HG03060 (cell line): ENCODE results near the gene SSH3.
A peak's percentile ranks its signal among the peaks of the same experiment; 100 is the strongest.

Experiments used
- ATAC-seq: cut with Tn5 transposase; IDR thresholded peaks from one replicate; pipeline ENCODE4 v1.9.1; 2021; ENCODE audit warnings: low read depth, moderate number of reproducible peaks; ENCODE audit not compliant: unreplicated experiment

The SSH3 gene

GRCh38 chr11:67278939-67279588, 24.3 kb upstream of the SSH3 start:
- no peak for ATAC-seq

- ATAC-seq = no peak
Measured at GRCh38 chr11:67279589-67280340, 23.6 kb upstream of the SSH3 start.

- ATAC-seq = no peak
Measured at GRCh38 chr11:67280341-67280787, 23.0 kb upstream of the SSH3 start.

- no peak for ATAC-seq
Measured at GRCh38 chr11:67280788-67281551, 22.4 kb upstream of the SSH3 start.

GRCh38 chr11:67281552-67282150, 21.7 kb upstream of the SSH3 start:
- ATAC-seq = no peak

- ATAC-seq = no peak
Measured at GRCh38 chr11:67282155-67282875, 21.0 kb upstream of the SSH3 start.

GRCh38 chr11:67282876-67283371, 20.4 kb upstream of the SSH3 start:
- ATAC-seq = no peak

GRCh38 chr11:67283481-67283963, 19.8 kb upstream of the SSH3 start:
- no peak for ATAC-seq

- no peak for ATAC-seq
Measured at GRCh38 chr11:67284811-67285540, 18.4 kb upstream of the SSH3 start.

- no peak for ATAC-seq
Measured at GRCh38 chr11:67285541-67286498, 17.5 kb upstream of the SSH3 start.

GRCh38 chr11:67286621-67287333, 16.6 kb upstream of the SSH3 start:
- no peak for ATAC-seq

GRCh38 chr11:67287355-67288197, 15.8 kb upstream of the SSH3 start:
- no peak for ATAC-seq

GRCh38 chr11:67288198-67288451, 15.2 kb upstream of the SSH3 start:
- ATAC-seq = no peak

- peak; percentile 36 for ATAC-seq
Measured at GRCh38 chr11:67288452-67289225, 14.7 kb upstream of the SSH3 start.

GRCh38 chr11:67289226-67289650, 14.1 kb upstream of the SSH3 start, which contains the start of gene ANKRD13D:
Gene ANKRD13D (plus strand): TSS chr11:67289303. CDS start chr11:67289461, 158 bp downstream.
- ATAC-seq = peak; percentile 18
